Upper lobe of right lung (tissue), 1 donor: ENCODE measurements around the gene KCNJ14. TPM values are rescaled to one million over a fixed set of nuclear protein-coding genes. Genes with fewer than 3 reads are reported as not detected.
A peak's percentile ranks its signal among the peaks of the same experiment; 100 is the strongest.

Source experiments
- ATAC-seq: fragments of 200-7000 bp; cut with Tn5 transposase; one replicate; pipeline ENCODE4 v1.9.1; 2020; ENCODE audit warnings: mild to moderate bottlenecking, moderate library complexity
- DNase-seq: peaks from one replicate; pipeline ENCODE4 v3.0.0-alpha.2; 2020
- H3K27ac ChIP-seq: fragments of 200-600 bp; one replicate; pipeline ENCODE4 v1.8.0; 2022
- H3K27me3 ChIP-seq: fragments of 200-600 bp; one replicate; pipeline ENCODE4 v1.8.0; 2022; ENCODE audit warnings: mild to moderate bottlenecking
- H3K36me3 ChIP-seq: fragments of 200-600 bp; one replicate; pipeline ENCODE4 v1.8.0; 2022
- H3K4me1 ChIP-seq: fragments of 200-600 bp; one replicate; pipeline ENCODE4 v1.8.0; 2022
- H3K4me3 ChIP-seq: fragments of 200-600 bp; one replicate; pipeline ENCODE4 v1.8.0; 2022; ENCODE audit warnings: mild to moderate bottlenecking
- H3K9me3 ChIP-seq: fragments of 200-600 bp; one replicate; pipeline ENCODE4 v1.8.0; 2022
- CTCF ChIP-seq: fragments of 200-600 bp; IDR thresholded peaks from one replicate; pipeline ENCODE4 v1.8.0; 2022; ENCODE audit warnings: antibody characterized with exemption
- intact Hi-C: fragments of 100-400 bp; cut with DNase I; formaldehyde crosslinking; loops from one replicate; pipeline ENCODE4 v1.11.0; 2022
- total RNA-seq: library from RNA; stranded (reverse); fragmentation: NEBNext Ultra II Directional; extraction: Animal tissue kit (Norgen Biotek cat#: 25700); gene quantifications from one replicate; pipeline ENCODE4 v1.2.1, GENCODE V29; 2021
- donor health status: DM: no; HTN: yes; CAD: no; lungs with severe emphysema.

KCNJ14 gene
- total RNA-seq, 1 donor from 2014 or later: 1.1 TPM

GRCh38 chr19:48501494-48502349 is 46.3 kb downstream of the KCNJ14 start:
- Histone ChIP-seq H3K4me1 (peaks cover 5% of the 10 kb centered on the region), H3K36me3 (no peaks in the 10 kb centered on the region), H3K27ac (no peak overlapping the region), H3K27me3 (peaks cover 32% of the 10 kb centered on the region), H3K4me3 (peak overlapping the region; percentile 49), H3K9me3 (no peaks in the 10 kb centered on the region)
- intact Hi-C loops: no loop called here
- TF ChIP-seq CTCF: no peak
- ATAC-seq (peak; percentile 88), DNase-seq (peak; percentile 97)

DNA sequence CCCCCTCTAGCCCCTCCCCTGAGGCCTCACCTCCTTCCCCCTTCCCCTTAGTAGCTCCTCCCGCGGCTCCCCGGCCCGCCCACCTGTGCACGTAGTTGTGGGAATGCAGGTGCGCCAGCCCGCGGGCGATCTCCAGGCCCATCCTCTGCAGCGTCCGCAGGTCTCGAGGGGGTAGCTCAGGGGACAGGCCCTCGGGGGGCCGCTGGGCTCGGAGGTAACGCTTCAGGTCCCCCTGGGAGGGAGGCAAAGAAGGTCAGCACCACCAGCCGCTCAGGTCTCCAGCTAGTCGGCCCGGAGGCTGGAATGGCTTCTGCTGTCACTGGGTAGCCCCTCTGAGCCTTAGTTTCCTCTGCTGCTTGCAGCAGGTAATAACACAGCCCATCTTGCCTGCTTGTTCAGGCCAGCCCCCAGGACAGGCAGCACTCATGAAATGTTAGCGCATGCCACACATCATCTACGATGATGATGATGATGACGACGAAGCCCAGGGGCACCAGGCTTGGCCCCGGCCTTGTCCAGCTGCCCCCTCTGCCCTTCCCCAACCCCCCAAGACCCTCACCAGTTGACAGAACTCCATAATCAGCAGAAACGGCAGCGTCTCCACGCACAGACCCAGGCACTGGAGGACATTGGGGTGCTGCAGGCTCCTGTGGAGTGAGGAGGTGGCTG is 47.1 kb downstream of the KCNJ14 start:
- intact Hi-C loops: no loop called here
- DNase-seq (no peak), ATAC-seq (no peak)
- peaks cover 27% of the 10 kb centered on the region for H3K27me3 ChIP-seq
- H3K36me3 ChIP-seq: no peaks in the 10 kb centered on the region
- H3K4me3 ChIP-seq: peak overlapping the region; percentile 43
- TF ChIP-seq CTCF: no peak
- H3K27ac ChIP-seq: no peak overlapping the region
- peaks cover 5% of the 10 kb centered on the region for H3K4me1 ChIP-seq
- no peaks in the 10 kb centered on the region for H3K9me3 ChIP-seq

DNA sequence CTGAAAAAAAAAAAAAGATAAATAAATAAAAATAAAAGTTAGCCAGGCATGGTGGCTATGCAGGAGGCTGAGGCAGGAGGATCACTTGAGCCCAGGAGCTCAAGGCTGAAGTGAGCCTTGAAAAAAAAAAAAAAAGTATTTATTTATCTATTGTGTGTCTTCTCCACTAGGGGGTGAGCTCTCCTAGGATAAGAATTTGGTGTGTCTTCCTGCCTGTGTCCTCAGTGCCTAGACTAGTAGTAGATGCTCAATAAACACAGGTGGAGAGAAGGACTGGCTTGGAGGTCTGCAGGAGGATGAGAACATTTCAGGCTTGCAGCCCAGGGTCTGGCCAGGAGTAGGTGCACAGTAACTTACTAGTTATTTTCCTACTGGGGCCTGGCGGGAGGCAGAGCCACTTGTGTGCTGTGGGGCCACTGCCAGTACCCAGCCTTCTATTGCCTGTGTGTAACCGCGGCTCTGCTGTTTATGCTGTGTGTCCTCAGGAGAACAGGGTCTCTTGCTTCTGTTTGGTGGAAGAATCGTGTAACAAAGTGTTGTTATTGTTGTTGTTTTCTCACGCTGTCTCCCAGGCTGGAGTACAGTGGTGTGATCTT is 50.9 kb downstream of the KCNJ14 start:
- no peak for DNase-seq
- H3K36me3 ChIP-seq: no peaks in the 10 kb centered on the region
- no peak for ATAC-seq
- no peak overlapping the region for H3K4me3 ChIP-seq
- H3K9me3 ChIP-seq: no peaks in the 10 kb centered on the region
- no peak overlapping the region for H3K27ac ChIP-seq
- peak; percentile 44 for TF ChIP-seq CTCF
- peaks cover 9% of the 10 kb centered on the region for H3K27me3 ChIP-seq
- intact Hi-C loops: no loop called here
- peaks cover 4% of the 10 kb centered on the region for H3K4me1 ChIP-seq

DNA sequence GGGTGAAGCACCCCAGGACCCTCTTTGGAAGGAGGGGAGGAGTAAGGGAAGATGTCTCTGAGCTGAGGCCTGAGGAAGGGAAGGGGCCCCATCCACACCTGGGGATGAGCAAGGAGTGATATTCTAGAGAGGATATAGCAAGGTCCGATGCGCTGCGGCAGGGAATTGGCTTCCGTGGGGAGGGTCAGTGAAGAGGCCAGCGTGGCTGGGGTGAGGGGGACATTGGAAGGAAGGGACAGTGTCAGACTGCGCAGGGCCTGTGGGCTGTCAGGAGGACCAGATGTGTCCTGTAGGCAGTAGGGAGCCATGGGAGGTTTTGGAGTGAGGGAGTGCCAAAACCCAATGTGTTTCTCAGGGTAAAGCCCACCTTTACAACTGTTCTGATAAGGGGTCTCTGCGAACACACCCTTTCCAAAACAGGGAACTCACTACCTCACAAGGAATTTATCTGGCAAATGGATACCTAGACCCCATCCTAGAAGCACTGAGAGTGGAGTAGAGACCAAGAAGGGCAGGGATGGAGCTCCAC is 52.6 kb downstream of the KCNJ14 start:
- no peaks in the 10 kb centered on the region for H3K9me3 ChIP-seq
- peaks cover 5% of the 10 kb centered on the region for H3K4me1 ChIP-seq
- TF ChIP-seq CTCF: no peak
- H3K36me3 ChIP-seq: no peaks in the 10 kb centered on the region
- no peak for ATAC-seq
- no peak overlapping the region for H3K4me3 ChIP-seq
- H3K27ac ChIP-seq: no peak overlapping the region
- intact Hi-C loops: no loop called here
- DNase-seq: no peak
- peaks cover 23% of the 10 kb centered on the region for H3K27me3 ChIP-seq

DNA sequence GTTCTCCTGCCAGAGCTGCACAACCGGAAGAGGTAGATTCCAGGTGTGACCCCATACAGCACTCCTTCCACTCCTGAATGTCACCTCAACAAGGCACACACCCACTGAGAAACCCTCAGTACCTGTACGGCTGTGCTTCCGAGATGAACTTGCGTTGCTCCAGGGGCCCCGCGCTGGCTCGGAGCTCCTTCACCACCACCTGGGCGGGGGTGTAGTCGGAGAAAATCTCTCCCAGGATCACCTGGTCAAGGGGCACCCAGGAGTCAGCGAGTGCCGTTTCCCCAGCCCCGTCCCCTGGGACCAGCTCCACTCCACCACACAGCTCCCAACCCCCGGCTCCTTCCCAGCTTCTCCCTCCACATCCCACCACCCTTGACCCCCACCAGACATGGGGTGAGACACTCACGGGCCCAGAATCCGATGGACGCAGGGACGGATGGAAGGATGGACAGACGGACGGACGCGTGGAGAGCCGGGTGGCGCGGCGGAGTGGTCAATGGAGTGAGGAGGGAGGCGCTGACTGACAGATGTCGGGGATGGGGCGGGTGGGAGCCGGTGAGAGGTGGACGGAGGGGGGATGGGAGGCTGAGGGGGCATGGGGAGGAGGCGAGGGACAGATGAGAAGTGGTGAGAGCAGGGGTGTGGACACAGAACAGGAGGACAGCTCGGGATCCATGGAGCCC is 53.5 kb downstream of the KCNJ14 start:
- Histone ChIP-seq H3K27me3 (peaks cover 30% of the 10 kb centered on the region), H3K9me3 (no peaks in the 10 kb centered on the region), H3K36me3 (no peaks in the 10 kb centered on the region), H3K4me3 (no peak overlapping the region), H3K27ac (no peak overlapping the region), H3K4me1 (peaks cover 10% of the 10 kb centered on the region)
- intact Hi-C loops: no loop called here
- DNase-seq (no peak), ATAC-seq (no peak)
- no peak for TF ChIP-seq CTCF
